Measurements from ENCODE around the gene KCNS3.

KCNS3 gene, protein sequence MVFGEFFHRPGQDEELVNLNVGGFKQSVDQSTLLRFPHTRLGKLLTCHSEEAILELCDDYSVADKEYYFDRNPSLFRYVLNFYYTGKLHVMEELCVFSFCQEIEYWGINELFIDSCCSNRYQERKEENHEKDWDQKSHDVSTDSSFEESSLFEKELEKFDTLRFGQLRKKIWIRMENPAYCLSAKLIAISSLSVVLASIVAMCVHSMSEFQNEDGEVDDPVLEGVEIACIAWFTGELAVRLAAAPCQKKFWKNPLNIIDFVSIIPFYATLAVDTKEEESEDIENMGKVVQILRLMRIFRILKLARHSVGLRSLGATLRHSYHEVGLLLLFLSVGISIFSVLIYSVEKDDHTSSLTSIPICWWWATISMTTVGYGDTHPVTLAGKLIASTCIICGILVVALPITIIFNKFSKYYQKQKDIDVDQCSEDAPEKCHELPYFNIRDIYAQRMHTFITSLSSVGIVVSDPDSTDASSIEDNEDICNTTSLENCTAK

DNA sequence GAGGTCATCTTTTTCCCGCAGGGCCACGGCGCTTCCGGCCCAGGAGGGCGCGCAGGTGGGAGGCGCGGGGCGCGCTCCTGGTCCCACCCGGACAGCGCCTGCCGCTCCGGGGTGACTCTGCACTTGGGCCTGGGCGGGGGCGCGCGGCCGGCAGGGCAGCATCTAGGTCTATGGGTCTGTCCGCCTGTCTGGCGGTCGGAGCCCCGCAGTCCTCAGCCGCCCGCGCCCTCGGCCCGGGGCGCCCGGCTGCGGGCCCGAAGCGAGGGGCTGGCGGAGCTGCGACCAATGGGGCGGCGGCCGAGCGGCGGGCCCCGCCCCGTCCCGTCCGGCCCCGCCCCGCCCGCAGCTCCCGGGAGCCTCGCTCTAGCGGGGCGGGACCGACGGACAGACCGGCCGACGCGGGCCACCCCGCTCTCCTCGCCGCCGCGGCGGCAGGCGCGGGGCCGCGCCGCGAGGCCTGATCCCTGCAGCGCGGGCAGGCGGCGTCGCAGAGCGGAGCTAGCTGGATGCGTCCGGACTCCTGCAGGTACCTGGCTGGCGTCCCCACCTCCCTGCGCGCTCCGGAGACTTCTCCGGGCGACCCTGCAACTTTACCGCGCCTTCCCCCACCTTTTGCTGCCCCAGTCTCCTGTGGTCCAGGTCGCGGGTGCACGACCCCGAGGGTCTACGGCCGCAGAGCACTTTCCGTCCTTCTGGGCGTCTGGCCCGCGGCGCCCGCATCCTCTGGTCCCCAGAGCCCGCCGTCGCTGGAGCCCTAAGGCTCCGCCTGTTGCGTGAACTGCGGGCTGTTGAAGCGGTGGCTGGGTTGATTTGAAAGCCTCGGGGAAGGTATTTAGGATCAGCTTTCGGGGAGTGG lies at the start of gene KCNS3:
Gene KCNS3 (plus strand): TSS at position 387 of the 856 bp plus-strand sequence. CDS start 52,342 bp downstream, outside the sequence.
- DNase-seq: no peak

DNA sequence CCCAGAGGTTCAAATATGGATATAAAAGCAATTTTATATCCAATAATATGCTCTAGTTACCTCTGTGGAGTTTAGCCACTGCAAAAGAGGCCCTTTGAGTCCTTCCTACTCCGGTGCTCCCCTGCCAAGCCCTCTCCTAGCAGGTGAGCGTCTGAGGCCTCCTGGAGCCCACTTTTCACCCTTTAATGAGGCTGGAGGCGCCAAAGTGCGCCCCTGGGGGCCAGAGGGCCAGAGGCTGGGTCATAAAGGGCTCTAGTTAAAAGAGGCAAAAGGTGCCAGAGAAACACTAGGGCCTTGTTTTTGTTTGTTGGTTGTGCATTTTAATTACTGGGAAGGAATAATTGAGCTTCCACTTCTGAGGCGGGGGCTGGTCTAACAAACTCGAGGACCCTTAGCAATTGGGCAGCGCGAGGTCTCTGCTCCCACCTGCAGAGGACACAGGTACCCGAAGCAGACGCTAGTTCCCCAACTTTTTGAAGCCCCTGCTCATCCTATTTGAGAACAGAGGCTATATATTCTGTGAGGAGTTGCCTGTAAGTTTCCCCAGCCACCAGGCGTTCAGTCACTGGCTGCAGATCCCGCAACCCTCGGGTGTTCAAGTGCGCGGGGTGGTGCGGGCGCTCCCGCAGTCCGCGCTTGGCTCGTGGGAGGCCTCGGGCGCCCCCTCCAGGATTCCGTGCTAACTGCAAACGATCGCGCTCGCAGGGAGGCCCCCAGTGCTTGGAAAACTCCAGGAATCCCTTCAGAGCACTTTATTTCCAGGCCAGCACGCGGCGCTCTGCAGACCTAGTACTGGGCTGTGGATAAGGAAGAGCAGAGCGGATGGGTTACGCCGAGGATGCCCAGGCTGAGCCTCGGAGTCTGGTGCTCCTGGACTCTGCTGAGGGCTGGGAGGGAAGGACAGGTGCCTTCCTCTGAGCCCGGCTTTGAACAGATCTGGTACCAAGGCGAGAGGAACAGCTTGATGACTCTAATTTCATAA lies 48.1 kb upstream of the KCNS3 start:
- DNase-seq: no peak

DNA sequence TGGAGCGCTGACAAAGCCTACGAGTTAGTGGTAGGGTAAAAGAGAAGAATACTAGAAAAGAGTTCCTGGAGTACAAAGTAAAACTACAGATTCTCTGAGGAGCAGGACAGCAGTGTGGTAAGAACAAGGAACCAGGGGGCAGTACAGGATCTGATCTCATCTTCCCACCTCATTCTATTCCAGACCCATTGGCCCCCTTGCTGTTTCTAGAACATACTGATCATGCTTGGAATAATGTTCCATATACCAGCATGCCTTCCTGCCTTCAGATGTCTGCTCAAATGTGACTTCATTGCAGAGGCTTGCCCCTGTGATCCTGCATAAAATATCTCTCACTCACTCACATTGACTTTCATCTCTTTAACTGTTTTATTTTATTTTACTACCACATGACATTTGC lies 43.0 kb upstream of the KCNS3 start:
- DNase-seq: no peak

DNA sequence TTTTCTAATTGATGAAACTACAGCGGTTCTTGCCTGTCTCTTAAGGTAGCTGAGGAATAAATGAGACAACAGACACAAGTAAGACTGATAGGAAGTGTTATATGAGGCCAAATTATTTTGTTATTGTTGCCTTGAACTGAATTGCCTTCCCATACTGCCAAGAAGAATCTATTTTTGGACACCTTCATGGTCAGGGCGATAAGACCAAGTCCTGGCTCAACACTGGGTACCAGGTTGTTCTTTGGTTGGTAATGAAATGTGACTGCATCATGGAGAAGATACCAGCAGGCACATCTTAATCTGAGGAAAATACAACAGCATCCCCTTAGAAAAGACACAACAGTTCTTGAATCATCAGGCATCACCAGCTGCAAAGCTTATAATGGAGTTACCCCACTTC lies 38.5 kb upstream of the KCNS3 start:
- DNase-seq: no peak

DNA sequence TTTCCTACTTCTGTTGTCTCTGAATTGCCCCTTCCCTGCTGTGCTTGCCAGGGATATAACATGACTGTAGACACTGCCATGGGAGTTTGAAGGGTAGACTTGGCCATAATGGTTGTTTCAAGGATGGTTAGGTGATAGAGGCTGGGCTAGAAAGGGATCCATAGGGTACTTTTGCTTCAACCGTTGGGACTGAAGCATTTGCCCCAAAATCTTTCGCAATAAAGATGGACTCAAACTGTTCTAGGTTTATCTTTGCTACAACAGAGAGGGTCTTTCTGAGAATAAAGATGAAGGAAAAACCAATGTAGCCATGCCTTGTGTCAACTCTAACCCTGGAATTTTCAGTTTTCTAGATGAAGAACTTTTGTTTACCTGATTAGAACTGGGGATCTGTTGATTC lies 35.0 kb upstream of the KCNS3 start:
- no peak for DNase-seq

DNA sequence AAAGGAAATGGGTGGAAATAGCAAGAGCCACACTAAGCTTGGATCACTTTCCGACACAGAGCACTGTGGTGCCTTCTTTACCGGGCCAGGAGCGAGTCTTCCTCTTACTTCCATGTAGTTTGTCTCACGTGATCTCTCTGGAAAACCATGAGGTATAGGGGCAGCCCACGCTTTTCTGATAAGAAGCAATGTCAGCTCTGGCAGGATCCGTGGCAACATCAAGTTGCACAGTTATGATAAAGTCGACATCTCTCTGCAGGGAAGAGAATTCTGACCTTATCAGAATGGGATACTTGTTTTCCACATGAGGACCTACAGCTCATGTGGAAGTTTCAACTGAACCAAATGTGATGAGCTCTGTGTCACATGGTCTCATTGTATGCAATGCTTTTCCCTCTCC lies 32.7 kb upstream of the KCNS3 start:
- no peak for DNase-seq

DNA sequence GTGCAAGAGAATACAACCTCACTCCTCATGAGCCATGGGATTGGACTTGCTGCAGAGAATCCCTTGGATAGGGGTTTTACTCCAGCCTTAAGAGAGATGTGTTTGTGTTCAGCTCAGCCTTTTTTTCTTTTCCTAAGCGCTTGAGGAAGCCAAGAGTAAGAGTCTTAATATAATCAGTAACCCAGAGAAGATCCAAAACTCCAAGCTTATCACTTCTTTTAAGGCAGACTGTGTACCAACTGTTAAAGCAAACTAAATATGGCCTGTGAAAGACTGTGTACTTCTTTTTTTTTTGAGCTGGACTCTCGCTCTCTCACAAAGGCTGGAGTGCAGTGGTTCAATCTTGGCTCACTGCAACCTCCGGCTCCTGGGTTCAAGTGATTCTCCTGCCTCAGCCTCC lies 31.8 kb upstream of the KCNS3 start:
- no peak for DNase-seq

DNA sequence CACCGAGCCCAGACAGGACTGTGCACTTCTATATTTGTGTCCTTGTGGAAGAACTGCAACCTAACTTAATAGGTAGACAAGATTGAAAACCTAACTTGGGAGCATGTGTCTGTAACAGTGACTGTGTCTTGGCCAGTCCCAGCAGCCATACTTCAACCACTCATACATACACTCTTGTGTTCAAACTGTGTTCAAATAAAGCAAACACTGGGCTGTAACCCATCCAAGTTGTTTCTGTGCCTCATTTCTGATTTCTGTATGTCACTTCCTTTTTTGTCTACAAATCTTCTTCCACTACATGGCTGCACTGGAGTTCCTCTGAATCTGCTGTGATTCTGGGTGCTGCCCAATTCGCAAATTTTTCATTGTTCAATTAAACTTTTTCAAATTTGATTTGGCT lies 31.2 kb upstream of the KCNS3 start:
- no peak for DNase-seq

DNA sequence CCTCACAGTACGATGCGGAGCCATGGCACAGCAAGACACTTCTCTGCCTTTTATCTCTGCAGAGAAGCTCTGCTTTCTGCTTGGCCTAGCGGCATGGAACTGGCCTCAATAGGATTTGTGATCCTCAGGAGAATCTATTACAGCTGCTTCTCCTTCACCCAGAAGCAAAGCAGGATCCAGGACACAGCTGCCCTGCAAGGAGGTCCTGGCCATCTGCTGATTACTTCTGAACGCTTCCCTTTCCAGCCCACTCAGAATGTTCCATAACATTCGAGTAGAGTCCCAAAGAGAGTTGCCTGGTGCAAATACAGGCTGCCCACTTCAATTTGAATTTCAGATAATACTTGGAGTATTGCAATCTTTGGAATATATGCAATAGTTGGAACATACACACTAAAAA lies 29.2 kb upstream of the KCNS3 start:
- no peak for DNase-seq

DNA sequence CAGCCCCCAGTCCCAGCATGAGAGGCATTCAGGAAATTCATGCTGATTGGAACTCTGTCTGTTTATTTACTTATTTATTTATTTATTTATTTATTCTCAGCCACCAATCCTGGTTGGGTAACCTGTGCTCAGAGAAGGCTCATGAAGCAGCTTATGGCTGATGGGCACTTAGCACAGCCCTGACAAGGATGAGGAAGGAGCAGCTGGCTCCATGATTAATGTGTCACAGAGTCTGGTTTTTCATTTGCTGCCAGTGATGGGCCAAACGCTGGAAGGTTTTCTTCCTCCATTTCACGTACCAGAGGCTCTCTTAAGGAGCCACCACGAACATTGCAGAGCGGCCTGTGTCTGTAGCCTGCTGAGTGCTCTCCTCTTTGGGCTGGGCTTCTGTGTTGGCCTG lies 28.3 kb upstream of the KCNS3 start:
- no peak for DNase-seq

DNA sequence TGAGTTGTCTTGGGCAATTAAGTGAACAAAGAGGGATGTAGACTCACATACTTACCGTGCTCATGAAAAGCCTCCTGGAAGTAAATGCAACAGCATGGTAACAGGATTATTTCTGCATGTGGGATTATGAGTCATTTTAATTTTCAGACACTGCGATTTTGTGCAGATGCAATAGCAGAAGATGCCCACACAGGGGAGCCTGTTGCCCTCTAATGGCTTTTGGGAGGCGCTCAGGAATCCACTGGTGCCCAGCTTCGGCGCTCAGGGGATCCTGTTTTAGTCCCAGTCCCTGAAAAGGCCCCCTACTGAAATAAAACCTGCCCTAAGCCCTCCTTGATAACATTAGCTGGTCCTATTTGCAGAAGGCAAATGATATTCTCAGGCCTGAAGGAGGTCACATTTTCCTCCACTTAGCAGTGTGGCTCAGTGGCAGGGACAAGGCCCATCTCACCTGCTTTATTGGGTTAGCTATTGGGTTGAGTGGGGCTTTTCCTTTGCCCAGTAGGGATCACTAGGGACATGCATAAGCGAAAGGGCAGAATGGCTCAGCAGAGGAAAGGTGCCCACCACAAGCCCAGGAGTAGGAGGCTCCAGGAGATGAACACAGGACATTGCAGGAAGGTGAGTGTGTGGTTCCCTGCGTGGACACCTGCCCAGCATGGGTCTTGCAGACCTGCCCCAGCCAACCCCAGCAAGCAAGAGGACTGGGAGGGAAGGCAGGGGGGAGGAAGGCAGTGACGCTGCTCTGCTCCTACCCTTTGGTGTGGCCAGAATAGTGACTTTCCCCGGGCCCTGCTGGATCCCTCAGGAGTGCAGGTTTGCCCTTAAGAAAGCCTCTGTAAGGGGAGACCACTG lies 26.5 kb upstream of the KCNS3 start:
- DNase-seq: no peak

DNA sequence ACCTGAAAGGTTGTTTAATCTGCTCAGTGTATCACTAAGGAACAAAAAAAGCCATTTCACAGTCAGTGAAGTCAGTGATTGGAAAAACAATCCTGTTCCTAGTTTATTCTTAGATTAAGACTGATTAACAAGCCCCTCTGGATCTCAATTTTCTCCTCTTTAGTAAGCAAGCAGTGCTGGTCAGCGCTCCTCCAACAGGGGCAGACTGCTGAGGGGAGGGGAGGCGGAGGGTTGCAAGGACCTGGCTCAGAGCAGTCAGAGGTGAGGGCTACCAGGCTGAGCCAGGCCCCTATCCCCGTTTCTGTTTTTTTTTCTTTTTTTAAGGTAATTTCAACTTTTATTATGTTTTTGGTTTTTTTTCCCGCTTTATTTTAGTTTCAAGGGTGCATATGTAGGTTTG lies 24.7 kb upstream of the KCNS3 start:
- DNase-seq: no peak

DNA sequence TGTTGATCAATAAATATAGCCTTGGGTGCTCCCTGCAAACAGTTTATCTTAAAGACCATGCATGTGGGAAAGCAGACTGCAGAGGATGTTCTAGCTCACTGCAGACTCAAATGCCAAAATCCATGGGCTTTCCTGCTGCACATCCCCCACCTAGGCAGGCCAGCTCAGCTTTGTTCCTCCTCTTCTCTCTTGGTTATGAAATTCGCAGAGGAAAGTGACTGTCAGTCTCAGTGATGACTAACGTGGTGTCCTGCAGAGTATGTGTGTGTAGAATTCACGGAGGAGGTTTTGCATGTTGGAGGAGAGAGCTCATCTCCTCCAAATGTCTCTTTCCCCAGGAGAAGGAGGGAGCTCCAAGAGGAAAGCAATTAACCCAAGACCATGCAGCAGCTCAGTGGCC lies 21.4 kb upstream of the KCNS3 start:
- DNase-seq: no peak

DNA sequence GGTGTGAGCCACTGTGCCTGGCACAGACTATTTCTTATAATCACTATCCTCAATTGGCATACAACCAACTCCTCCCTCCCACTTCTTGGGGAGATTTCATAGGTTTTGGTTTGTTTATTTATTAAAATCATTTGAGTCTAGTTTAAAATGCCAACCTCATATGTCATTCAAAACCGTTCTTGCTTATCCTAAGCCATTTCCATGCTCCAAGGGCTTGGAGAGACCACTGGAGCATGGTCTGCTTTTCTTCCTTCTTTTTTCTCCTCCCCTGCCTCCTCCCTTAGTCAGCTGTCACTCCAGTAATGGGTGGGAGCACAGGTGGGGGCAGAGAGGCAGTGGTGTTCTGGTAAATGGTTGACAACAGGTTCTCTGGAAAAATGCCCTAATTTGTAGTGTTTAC lies 20.4 kb upstream of the KCNS3 start:
- no peak for DNase-seq

DNA sequence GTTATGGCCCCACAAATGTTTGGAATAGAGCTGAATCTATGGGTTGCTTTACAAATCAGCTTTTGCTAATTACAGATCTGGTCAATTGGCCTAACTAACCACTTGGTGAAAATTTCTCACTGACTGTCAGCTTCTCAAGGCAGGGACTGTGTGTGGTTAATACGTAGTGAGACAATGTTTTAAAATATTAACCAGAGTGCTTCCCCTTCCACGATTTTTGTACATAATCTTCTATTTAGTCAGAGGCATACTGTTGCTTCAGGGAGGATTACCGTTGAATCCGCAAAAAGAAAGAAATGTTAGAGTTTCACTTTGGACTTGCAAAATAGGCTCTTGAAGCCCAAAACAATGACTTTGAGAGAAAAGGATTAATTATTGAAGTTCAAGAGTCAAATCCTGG lies 14.9 kb upstream of the KCNS3 start:
- no peak for DNase-seq

DNA sequence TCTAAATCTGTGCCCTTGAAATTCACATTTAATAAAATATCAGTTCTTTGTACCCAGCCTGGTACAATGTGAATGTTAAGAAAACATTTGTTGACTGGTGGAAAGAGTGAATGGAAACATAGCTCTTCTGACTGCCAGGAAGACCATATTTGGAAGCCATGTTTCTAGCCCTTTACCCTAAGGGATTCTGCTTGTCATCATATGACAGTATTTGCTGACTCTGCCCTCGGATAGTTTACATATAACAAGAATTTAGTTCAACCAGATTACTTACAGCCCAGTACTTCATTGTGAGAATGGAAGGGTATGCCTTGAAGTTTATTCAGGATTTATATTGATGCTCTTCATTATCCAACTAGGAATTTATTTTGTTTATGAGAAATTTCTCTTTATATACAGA lies 13.8 kb upstream of the KCNS3 start:
- no peak for DNase-seq

DNA sequence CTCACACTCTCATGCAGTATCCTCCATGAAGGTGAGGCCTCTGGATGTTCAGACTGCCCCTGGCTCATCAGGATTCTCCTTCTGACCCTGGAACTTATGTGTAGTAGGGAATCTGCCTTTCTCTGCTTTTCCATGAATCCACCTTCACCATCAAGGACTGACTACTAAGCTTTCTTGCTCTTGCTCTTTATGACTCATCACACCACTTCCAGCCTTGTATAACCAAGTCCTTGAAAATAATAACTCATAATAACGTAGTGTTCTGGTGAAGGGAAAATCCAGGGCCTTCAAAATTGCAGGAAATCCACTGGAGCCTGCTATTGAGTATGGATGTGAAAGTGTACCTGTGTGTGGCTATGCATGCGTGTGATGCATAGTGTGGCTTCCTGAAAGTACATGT lies 11.3 kb upstream of the KCNS3 start:
- no peak for DNase-seq

DNA sequence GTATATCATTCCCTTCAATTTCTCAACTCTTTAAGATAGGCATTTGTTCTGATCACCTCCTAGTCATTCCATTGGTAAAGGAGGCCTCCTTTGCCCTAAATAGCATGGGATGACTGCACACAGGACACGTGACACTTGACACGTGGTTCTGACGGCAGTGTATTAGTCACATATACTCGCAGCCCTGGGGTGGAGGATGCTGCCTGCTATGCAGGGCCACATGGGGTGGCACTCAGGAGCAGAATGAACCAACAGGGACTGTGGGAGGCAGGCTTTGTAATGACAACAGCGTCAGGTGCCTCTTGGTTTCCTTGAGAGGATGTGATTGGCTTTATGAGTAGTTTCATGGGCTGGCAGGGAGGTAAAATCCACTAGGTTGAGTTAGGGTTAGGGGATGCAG lies 9.3 kb upstream of the KCNS3 start:
- DNase-seq: no peak

DNA sequence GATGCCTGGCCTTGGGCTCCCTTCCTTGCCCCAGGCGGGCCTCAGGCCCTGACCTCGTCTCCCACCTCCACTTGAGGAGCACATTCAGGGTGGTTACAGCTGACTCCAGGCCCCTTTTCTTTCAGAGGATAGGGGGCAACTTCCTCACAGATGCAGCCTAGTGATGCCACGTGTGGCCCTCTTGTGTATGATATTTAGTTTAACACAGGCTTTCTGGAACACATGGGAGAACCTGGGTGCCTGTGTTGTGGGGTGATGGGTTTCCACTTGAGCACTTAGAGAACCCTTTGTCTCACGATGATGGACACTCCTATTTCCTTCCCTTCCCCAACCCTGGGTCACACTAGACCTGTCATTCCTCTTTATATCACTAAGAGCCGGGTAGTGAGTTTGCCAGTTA lies 6.8 kb upstream of the KCNS3 start:
- no peak for DNase-seq

DNA sequence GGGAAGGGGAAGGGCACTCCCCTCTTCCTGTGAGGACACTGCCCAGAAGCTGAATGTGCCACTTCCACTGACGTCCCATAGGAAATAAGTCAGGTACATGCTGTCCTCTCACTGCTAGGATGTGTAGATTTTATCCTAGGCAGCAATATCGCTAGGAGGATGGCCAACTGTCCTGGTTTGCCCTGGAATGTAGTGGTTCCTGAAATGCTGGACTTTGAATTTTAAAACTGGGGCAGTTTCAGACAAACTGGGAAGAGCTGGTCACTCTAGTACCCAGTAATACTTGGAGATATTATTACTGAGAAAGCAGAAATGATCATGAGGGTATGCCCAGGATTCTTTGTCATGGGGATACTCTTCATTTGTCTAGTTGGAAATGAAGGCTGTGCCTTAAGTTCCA lies 5.4 kb upstream of the KCNS3 start:
- no peak for DNase-seq

DNA sequence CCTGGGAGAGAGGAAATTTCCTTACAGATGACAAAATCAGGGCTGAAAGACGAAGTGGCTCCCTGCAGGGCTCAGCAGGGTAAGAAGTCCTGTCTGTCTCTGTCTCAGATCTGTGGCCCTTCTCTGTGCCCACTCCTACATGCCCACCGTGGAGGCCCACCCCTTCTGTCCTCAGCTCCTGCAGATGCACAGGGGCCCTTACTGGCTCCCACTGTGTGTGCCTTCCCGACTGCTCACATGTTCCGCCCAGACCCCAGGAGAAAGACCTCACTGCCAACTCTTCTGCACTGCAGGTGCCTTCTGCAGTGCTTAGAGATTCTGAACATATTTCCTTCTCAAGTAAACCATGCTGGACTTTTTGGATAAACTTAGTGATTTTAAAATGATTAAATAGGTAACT lies 1.9 kb upstream of the KCNS3 start:
- DNase-seq: no peak

DNA sequence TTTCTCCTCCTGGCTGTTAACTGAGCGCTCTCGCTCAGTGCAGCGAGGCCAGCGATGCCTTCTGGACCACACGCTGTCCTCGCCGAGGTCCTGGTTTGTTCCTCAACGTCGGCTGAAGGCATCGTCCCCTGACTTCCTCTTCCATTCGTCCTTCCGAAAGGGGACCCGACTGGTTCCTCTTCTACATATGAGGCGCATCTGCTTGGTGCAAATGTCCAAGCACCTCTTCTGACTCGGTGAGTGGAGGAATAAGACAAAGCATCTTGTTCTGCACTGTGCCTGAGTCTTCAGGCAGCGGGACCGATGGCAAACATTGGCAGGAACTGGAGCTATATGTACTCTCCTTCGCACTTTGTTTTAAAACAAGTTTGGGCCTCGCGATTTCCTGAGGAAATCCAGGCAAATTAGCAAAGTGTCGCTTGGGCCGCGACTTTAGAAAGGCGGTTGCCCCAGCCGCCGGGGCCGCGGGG lies 621 bp upstream of the KCNS3 start:
- DNase-seq: no peak

Measured in activated gamma-delta T cell treated with Interleukin-2 at 50 U/mL for 16 hours (primary cell).